Brain microvascular endothelial cell (primary cell): ENCODE results near the gene KRT85.

Experiments used
- DNase-seq: peaks from one replicate; pipeline ENCODE4 v3.0.0-alpha.2; 2020
- H3K27ac ChIP-seq: fragments of 250-450 bp; sonication (Bioruptor Pico); 2 replicates; pipeline ENCODE4 v1.5.1; 2020; ENCODE audit warnings: mild to moderate bottlenecking, moderate library complexity
- H3K27me3 ChIP-seq: fragments of 250-450 bp; sonication (Bioruptor Pico); replicated peaks from 2 replicates; pipeline ENCODE4 v1.5.1; 2020; ENCODE audit warnings: mild to moderate bottlenecking
- H3K36me3 ChIP-seq: fragments of 250-450 bp; sonication (Bioruptor Pico); replicated peaks from 2 replicates; pipeline ENCODE4 v1.5.1; 2020; ENCODE audit warnings: mild to moderate bottlenecking
- H3K4me3 ChIP-seq: 2 replicates; pipeline ENCODE4 v1.5.1; 2011; ENCODE audit warnings: low read depth, mild to moderate bottlenecking, control low read depth, low read length, moderate library complexity
- in situ Hi-C: cut with HindIII; loops from 2 replicates; pipeline ENCODE4 v1.10.0; 2017; ENCODE audit warnings: low sequenced_read_pairs, low pct_ligation_motif_present
- TF ChIP-seq, protein P1 (sequence below): IDR thresholded peaks from 2 replicates; pipeline ENCODE4 v1.5.1; 2011; ENCODE audit warnings: low read depth, mild to moderate bottlenecking, moderate library complexity, low read length, control low read depth, inconsistent platforms; ENCODE audit errors: missing control alignments

KRT85 gene

DNA sequence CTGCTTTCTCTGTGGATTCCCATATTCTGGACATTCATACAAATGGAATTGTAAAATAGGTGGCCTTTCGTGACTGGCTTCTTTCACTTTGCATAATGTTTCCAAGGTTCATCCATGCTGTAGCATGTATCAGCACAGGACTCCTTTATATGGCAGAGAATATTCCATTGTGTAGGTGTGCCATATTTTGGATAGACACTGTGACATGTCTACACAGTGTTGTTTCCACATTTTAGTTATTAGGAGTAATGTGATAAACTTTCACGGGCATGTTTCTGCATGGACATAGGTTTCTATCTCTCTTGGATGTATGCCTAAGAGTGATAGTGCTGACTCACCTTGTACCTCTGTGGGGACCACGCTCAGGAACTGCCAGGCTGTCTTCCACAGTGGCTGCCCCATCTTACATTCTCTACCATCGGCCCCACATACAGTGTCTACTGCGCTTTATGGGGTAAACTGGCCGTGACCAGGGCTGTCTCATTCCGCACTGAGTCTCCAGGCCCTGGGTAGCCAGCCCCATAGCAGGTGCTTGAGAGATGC is 25.3 kb upstream of the KRT85 start:
- TF ChIP-seq, protein P1, sequence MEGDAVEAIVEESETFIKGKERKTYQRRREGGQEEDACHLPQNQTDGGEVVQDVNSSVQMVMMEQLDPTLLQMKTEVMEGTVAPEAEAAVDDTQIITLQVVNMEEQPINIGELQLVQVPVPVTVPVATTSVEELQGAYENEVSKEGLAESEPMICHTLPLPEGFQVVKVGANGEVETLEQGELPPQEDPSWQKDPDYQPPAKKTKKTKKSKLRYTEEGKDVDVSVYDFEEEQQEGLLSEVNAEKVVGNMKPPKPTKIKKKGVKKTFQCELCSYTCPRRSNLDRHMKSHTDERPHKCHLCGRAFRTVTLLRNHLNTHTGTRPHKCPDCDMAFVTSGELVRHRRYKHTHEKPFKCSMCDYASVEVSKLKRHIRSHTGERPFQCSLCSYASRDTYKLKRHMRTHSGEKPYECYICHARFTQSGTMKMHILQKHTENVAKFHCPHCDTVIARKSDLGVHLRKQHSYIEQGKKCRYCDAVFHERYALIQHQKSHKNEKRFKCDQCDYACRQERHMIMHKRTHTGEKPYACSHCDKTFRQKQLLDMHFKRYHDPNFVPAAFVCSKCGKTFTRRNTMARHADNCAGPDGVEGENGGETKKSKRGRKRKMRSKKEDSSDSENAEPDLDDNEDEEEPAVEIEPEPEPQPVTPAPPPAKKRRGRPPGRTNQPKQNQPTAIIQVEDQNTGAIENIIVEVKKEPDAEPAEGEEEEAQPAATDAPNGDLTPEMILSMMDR, result no peak
- no peak for DNase-seq
- H3K4me3 ChIP-seq, result no peak overlapping the region
- no peak overlapping the region for H3K27ac ChIP-seq
- no peaks in the 10 kb centered on the region for H3K36me3 ChIP-seq
- peaks cover 6% of the 10 kb centered on the region for H3K27me3 ChIP-seq
- in situ Hi-C loops, result loop anchor here (25.0 kb wide), 1 partner anchor 470 kb away; no protein-coding TSS in a partner anchor

DNA sequence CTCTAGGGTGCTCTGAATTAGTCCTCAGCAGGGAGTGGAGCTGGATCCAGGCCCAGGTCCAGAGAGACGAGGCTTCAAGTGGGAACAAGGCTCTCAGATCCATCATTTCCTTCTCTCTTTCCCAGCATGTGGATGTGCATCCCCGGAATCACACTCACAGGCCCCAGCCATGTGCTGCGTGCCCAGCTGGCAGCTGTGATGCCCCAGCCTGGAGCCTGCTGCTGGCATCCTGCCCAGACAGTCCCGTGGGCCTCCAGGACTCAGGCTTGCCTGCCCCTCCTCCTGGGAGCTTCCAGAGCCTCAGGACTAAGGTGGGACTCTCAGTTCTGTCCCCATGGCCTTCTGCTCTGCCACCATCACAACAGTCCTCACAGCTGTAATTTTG is 24.3 kb upstream of the KRT85 start:
- in situ Hi-C loops, result loop anchor here (25.0 kb wide), 1 partner anchor 471 kb away; no protein-coding TSS in a partner anchor
- TF ChIP-seq, protein P1, result no peak
- H3K27ac ChIP-seq, result no peak overlapping the region
- DNase-seq, result no peak
- no peaks in the 10 kb centered on the region for H3K36me3 ChIP-seq
- no peak overlapping the region for H3K4me3 ChIP-seq
- peaks cover 11% of the 10 kb centered on the region for H3K27me3 ChIP-seq

DNA sequence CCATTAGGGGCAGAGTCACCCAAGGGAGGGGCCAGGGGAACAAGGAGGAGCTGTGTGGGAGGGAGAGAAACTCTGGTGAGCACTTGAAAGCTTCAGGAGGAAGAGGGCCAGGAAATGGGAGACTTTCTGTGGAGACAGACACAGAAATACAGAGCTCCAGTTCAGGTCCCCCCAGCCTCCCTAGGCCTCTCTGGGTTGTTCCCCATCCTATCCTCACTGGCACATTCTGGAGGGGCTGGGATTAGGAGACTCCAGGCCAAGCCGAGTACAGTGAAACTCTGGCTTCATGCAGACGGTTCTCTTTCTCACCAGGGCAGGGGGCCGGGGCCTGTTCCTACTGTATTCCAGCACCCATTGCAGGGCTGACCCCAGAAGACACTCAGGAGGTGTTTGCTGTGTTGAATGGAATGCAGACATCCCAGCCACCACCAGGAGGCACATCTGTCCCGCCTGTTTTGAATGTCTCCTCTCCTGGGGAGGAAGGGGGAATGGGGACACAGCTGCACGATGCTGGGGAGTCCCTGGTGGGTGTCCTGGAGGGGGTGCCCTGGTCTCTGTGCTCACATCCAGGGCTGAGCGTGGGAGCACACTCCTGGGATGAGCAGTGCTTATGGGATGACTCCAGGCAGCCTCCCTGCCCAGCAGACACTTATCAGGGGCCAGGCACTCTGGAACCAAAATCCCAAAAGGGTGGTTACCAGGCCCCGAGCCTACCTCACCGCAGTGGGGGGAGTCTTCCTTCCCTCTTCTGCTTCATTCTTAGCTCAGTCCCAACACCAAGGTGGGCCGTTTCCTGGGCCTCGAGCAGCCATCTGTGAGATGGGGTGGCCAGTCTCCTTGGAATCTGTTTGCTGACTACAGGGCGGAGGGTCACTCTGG is 23.7 kb upstream of the KRT85 start:
- no peak overlapping the region for H3K4me3 ChIP-seq
- H3K27me3 ChIP-seq, result peaks cover 11% of the 10 kb centered on the region
- peak; percentile 32 for DNase-seq
- TF ChIP-seq, protein P1, result peak; percentile 87
- no peaks in the 10 kb centered on the region for H3K36me3 ChIP-seq
- no peak overlapping the region for H3K27ac ChIP-seq
- in situ Hi-C loops, result loop anchor here (25.0 kb wide), 1 partner anchor 471 kb away; no protein-coding TSS in a partner anchor

DNA sequence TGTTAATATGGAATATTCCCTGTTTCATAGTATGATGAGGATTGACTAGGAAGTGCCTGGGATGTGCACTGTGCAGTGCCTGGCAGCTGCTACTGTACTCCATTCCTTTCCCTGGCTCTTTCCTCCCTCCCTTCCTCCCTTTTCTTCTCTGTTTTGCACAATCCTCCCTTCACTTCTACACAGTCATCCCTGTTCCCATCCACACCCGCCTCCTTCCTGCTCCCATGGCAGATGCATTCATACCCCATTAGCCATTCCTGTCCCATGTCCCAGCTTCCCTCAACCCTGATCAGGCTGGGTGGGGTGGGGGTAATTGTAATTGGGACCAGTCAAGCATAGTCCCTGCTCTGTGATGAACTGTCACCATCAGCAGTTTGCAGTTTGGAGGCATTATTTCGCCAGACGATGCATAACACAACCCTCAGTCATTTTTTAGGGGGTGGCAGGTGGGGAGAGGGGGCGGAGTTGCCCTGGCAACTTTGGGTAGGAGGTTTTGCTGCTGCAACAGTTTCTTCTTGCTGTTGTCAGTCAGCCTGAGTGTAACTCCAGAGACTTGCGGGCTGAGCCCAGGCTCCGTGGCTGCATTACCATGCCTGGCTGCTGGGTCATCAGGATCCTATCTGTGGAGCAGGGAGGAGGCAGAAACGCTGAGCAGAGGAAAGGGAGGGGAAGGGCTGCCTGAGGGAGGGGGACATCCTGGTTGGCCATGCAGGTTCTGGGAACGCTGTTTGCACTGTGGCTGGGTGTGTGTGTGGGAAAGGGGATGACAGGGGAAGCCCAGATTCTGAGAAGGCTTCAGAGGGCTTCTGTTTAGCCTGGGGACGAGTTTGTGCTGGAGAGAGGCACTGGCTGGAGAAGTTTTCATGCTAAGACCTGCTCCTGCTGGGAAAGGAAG is 22.3 kb upstream of the KRT85 start:
- DNase-seq, result no peak
- in situ Hi-C loops, result loop anchor here (25.0 kb wide), 1 partner anchor 473 kb away; no protein-coding TSS in a partner anchor
- no peak overlapping the region for H3K4me3 ChIP-seq
- H3K36me3 ChIP-seq, result no peaks in the 10 kb centered on the region
- TF ChIP-seq, protein P1, result no peak
- no peak overlapping the region for H3K27ac ChIP-seq
- peaks cover 11% of the 10 kb centered on the region for H3K27me3 ChIP-seq

DNA sequence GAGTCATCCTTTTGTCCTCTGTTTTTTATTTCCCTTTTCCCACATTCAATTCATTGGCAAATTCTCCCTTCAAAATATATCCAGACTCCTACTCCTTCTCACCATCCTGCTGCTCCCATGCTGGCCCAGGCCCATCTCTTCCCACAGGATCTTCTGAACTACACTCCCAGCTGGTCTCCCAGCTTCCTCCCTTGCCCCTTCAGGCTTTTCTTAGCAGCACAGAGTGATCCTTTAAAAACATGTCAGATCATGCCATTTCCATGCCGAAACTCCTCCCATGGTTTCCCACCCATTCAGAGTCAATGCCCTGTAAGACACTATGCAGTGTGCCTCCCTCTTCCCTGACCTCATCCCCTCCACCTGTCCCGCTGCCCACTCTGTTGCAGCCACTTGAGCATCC is 20.6 kb upstream of the KRT85 start:
- in situ Hi-C loops, result loop anchor here (25.0 kb wide), 1 partner anchor 474 kb away; no protein-coding TSS in a partner anchor
- Histone ChIP-seq H3K27me3 (peaks cover 11% of the 10 kb centered on the region), H3K4me3 (no peak overlapping the region), H3K27ac (no peak overlapping the region), H3K36me3 (no peaks in the 10 kb centered on the region)
- TF ChIP-seq, protein P1, result no peak
- no peak for DNase-seq
